ENCODE measurements around the gene ZSCAN12. TPM values are rescaled to one million over a fixed set of nuclear protein-coding genes. Genes with fewer than 3 reads are reported as not detected.
"Not testable (repeated sequence)": the region's sequence is repeated elsewhere in the genome, so short reads cannot be mapped to it uniquely, and the experiment has no call there.

Gene ZSCAN12
- total RNA-seq, 1 experiment from 2014 or later: 0.81 TPM

- Histone ChIP-seq H3K36me3 (ENCODE audit: control insufficient read depth in 1 of 2, insufficient read depth in 2 of 2, low read length in 2 of 2) (peaks cover 14 to 15% of the 10 kb centered on the region in 2 experiments), H3K79me2 (ENCODE audit: insufficient read depth, low read length) (0 out of 2 replicates have a peak, but pooled peaks cover 11% of the 10 kb centered on the region), H3K9ac (ENCODE audit: low read length) (no peak overlapping the region), H4K20me1 (ENCODE audit: insufficient read depth) (no peaks in the 10 kb centered on the region), H3K4me2 (ENCODE audit: low read length) (no peak overlapping the region), H3K4me3 (replicated peaks in 1 of 2; ENCODE audit: low read depth in 1 of 2, low read length in 2 of 2) (no peak overlapping the region), H3K9me2 (ENCODE audit: insufficient read depth) (no peaks in the 10 kb centered on the region), H3K27me3 (ENCODE audit: insufficient read depth, low read length) (no peaks in the 10 kb centered on the region), H2AFZ (ENCODE audit: low read depth, low read length, poor library complexity, severe bottlenecking) (no peak overlapping the region), H3K4me1 (ENCODE audit: control insufficient read depth in 1 of 2, insufficient read depth in 2 of 2, low read length in 2 of 2) (peaks cover 3 to 7% of the 10 kb centered on the region in 2 experiments; a peak in 3 of 4 replicates), H3K27ac (ENCODE audit: low read depth, low read length) (no peak overlapping the region), H3K9me3 (ENCODE audit: control insufficient read depth in 1 of 2, insufficient read depth in 1 of 2, low read depth in 1 of 2, low read length in 2 of 2) (no peaks in the 10 kb centered on the region)
- ChIA-PET POLR2A (interaction anchor here (0.6 kb wide), 1 partner anchor 221 kb away, joined by 3 read pairs; no protein-coding TSS in a partner anchor), RAD21 (ENCODE audit: low non-redundant PET in 1 of 2, low total read pairs in 2 of 2, uncharacterized antibody in 2 of 2, unreplicated experiment in 2 of 2) (no interaction called here), CTCF (no interaction called here)
- TF ChIP-seq SRF (IDR thresholded peaks at IDR 0.05; ENCODE audit: low read depth) (no peak), SIN3A (IDR thresholded peaks at IDR 0.05; ENCODE audit: low read depth) (no peak), CTCF (IDR thresholded peaks at IDR 0.05 in 2 of 3, conservative IDR thresholded peaks at IDR 0.05 in 1 of 3; ENCODE audit: borderline replicate concordance in 1 of 3, insufficient read depth in 1 of 3, low read depth in 2 of 3, low read length in 2 of 3) (no peak), ZBTB33 (IDR thresholded peaks at IDR 0.05; ENCODE audit: extremely low read depth, insufficient replicate concordance, low read length) (no peak), RAD21 (IDR thresholded peaks at IDR 0.05; ENCODE audit: low read depth) (no peak), POLR2A (IDR thresholded peaks at IDR 0.05; ENCODE audit: borderline replicate concordance, extremely low read depth, insufficient read depth, insufficient read length) (no peak), ZFX (IDR thresholded peaks at IDR 0.05) (no peak), POLR2AphosphoS5 (IDR thresholded peaks at IDR 0.05; ENCODE audit: low read depth, low read length) (no peak), ZNF274 (IDR thresholded peaks at IDR 0.05; ENCODE audit: low read depth, low read length) (no peak), REST (IDR thresholded peaks at IDR 0.05; ENCODE audit: low read depth) (no peak), CBX3 (IDR thresholded peaks at IDR 0.05; ENCODE audit: low read depth) (no peak), CEBPB (IDR thresholded peaks at IDR 0.05; ENCODE audit: low read depth) (no peak), ELF1 (IDR thresholded peaks at IDR 0.05; ENCODE audit: borderline replicate concordance, low read depth) (no peak)
- ATAC-seq (no peak), DNase-seq (ENCODE audit: low read depth, low spot score) (no peak)
- intact Hi-C loops (cut with micrococcal nuclease): no loop called here
- no TSS peak for BruUV-seq (replicated peaks)
Measured at GRCh38 chr6:28360961-28361360, 38.6 kb downstream of the ZSCAN12 start.

- CTCF ChIA-PET, POLR2A ChIA-PET: not testable (repeated sequence)
- intact Hi-C loops (cut with micrococcal nuclease): loop anchor here (10.0 kb wide), 2 partner anchors 325 to 455 kb away; no protein-coding TSS in a partner anchor
Measured at GRCh38 chr6:28359562-28359961, 40.0 kb downstream of the ZSCAN12 start.

More at GRCh38 chr6:28359562-28359961, 40.0 kb downstream of the ZSCAN12 start:
- peaks cover 14 to 21% of the 10 kb centered on the region in 2 experiments for H3K4me1 ChIP-seq (ENCODE audit: control insufficient read depth in 1 of 2, insufficient read depth in 2 of 2, low read length in 2 of 2)
- H3K4me2 ChIP-seq (ENCODE audit: low read length); H3K9ac ChIP-seq (ENCODE audit: low read length); ATAC-seq; H3K27me3 ChIP-seq (ENCODE audit: insufficient read depth, low read length); H2AFZ ChIP-seq (ENCODE audit: low read depth, low read length, poor library complexity, severe bottlenecking); RAD21 ChIA-PET (ENCODE audit: low non-redundant PET in 1 of 2, low total read pairs in 2 of 2, uncharacterized antibody in 2 of 2, unreplicated experiment in 2 of 2); H3K27ac ChIP-seq (ENCODE audit: low read depth, low read length); H3K36me3 ChIP-seq (ENCODE audit: control insufficient read depth in 1 of 2, insufficient read depth in 2 of 2, low read length in 2 of 2); H3K4me3 ChIP-seq (replicated peaks in 1 of 2; ENCODE audit: low read depth in 1 of 2, low read length in 2 of 2); DNase-seq (ENCODE audit: low read depth, low spot score); H4K20me1 ChIP-seq (ENCODE audit: insufficient read depth); H3K9me3 ChIP-seq (ENCODE audit: control insufficient read depth in 1 of 2, insufficient read depth in 1 of 2, low read depth in 1 of 2, low read length in 2 of 2); BruUV-seq (replicated peaks); H3K9me2 ChIP-seq (ENCODE audit: insufficient read depth): not testable (repeated sequence)
- H3K79me2 ChIP-seq (ENCODE audit: insufficient read depth, low read length): peaks cover 21% of the 10 kb centered on the region; the same call in 1 of the 2 replicates
